ENCODE results near the gene MST1. TPM values are rescaled to one million over a fixed set of nuclear protein-coding genes. Genes with fewer than 3 reads are reported as not detected.

MST1 gene
- total and polyA plus RNA-seq, 2 of the 8 experiments (the other 6 are each of a cell fraction or from before 2014, with no cell fraction given), result 6.2 to 9.5 TPM

DNA sequence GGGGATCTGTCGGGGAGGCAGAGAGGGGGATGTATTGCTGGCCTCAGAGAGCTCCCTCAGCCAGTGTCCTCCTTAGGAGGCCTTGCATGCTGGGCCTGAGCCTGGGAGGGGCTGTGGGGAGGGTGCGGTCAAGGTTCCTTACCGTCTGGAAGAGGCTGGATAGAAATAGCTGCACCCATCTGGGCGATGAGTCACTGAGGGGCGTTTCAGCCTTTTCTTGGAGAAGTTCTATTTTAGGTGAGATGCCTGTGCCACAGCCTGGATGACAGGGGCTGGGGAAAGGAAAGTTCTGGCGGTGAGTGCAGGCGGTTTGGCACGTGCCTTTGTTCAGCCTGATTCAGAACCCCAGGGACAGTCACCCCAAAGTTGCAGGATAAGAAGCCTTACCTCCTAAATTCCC is 50.8 kb downstream of the MST1 start:
- Histone ChIP-seq H2BK20ac (ENCODE audit: low read length) (no peak overlapping the region), H3K23ac (ENCODE audit: insufficient read length) (no peak overlapping the region), H3K9me3 (ENCODE audit: insufficient read depth in 2 of 2, low read depth in 1 of 2, low read length in 1 of 2) (no peaks in the 10 kb centered on the region), H3K4me3 (ENCODE audit: extremely low read depth in 1 of 4, insufficient read depth in 2 of 4, low read depth in 3 of 4, low read length in 4 of 4) (no peak overlapping the region), H3K4me2 (ENCODE audit: insufficient read depth in 1 of 2, low read depth in 2 of 2, low read length in 2 of 2) (no peak overlapping the region), H3K27ac (ENCODE audit: low read depth, low read length) (no peak overlapping the region), H4K91ac (replicated peaks; ENCODE audit: insufficient read length, low read length) (no peak overlapping the region), H3K79me2 (ENCODE audit: control insufficient read depth in 1 of 2, insufficient read depth in 2 of 2, low read length in 2 of 2) (no peaks in the 10 kb centered on the region), H4K5ac (ENCODE audit: insufficient read length, low read depth, low read length) (no peak overlapping the region), H2BK15ac (ENCODE audit: low read length) (no peak overlapping the region), H3K18ac (ENCODE audit: extremely low read depth, low read length) (no peak overlapping the region), H2BK12ac (ENCODE audit: low read depth, low read length) (no peak overlapping the region), H2AFZ (ENCODE audit: low read length) (no peak overlapping the region), H3K14ac (ENCODE audit: insufficient read length) (no peak overlapping the region), H3K56ac (replicated peaks; ENCODE audit: insufficient read length, low read depth, low read length) (no peak overlapping the region), H3K79me1 (ENCODE audit: low read depth, low read length) (no peaks in the 10 kb centered on the region), H2BK120ac (replicated peaks; ENCODE audit: low read depth, low read length) (no peak overlapping the region), H2BK5ac (ENCODE audit: low read depth, low read length) (no peak overlapping the region), H3K23me2 (ENCODE audit: low read depth, low read length) (no peaks in the 10 kb centered on the region), H3K36me3 (ENCODE audit: control insufficient read depth in 2 of 4, insufficient read depth in 4 of 4, low read length in 3 of 4) (no peaks in the 10 kb centered on the region), H4K20me1 (replicated peaks in 1 of 2; ENCODE audit: control insufficient read depth in 1 of 2, insufficient read depth in 2 of 2, low read length in 2 of 2) (no peaks in the 10 kb centered on the region), H4K8ac (ENCODE audit: extremely low read depth, insufficient read depth, low read length) (no peak overlapping the region), H3K9ac (replicated peaks in 1 of 4; ENCODE audit: extremely low read depth in 1 of 4, low read depth in 3 of 4, low read length in 3 of 4) (no peak overlapping the region), H3K27me3 (replicated peaks in 1 of 4; ENCODE audit: control insufficient read depth in 3 of 4, extremely low read depth in 1 of 4, insufficient read depth in 3 of 4, low read length in 3 of 4) (no peaks in the 10 kb centered on the region), H3K4ac (replicated peaks; ENCODE audit: insufficient read length, low read depth, low read length) (no peak overlapping the region), H2AK5ac (ENCODE audit: low read depth, low read length) (no peak overlapping the region), H3K4me1 (replicated peaks in 1 of 4; ENCODE audit: control insufficient read depth in 3 of 4, insufficient read depth in 4 of 4, low read length in 3 of 4) (peaks cover 0 to 3% (median 0%) of the 10 kb centered on the region in 4 experiments; a peak in 1 of 7 replicates)
- 84% methylated on average over 7 of the region's 8 CpGs; no CpG with 5 or more reads in 1 of the 2 experiments for WGBS, 2 experiments (ENCODE audit: extremely low coverage in 1 of 2, insufficient coverage in 1 of 2, insufficient read length in 1 of 2, insufficient replicate concordance in 2 of 2, low coverage in 1 of 2, low lambda C conversion rate in 2 of 2, missing lambda C conversion rate in 1 of 2)
- CTCF ChIA-PET (ENCODE audit: partially characterized antibody), result interaction anchor here (1.1 to 5.1 kb wide), 4 partner anchors 16 to 68 kb away, joined by 3 to 39 read pairs (median 8); no protein-coding TSS in a partner anchor
- TF ChIP-seq POLR2AphosphoS5 (IDR thresholded peaks at IDR 0.05; ENCODE audit: low read depth, low read length), result no peak
- no peak for TF ChIP-seq SUZ12 (IDR thresholded peaks at IDR 0.05; ENCODE audit: low read length)
- TF ChIP-seq GTF2F1 (IDR thresholded peaks at IDR 0.05; ENCODE audit: borderline replicate concordance, low read depth, low read length), result no peak
- TF ChIP-seq CBX8 (IDR thresholded peaks at IDR 0.05; ENCODE audit: borderline replicate concordance, low read depth, low read length), result no peak
- no peak for TF ChIP-seq SP4 (IDR thresholded peaks at IDR 0.05; ENCODE audit: low read length)
- TF ChIP-seq RXRA (IDR thresholded peaks at IDR 0.05; ENCODE audit: insufficient read depth, low read depth, low read length), result no peak
- TF ChIP-seq, protein P1, sequence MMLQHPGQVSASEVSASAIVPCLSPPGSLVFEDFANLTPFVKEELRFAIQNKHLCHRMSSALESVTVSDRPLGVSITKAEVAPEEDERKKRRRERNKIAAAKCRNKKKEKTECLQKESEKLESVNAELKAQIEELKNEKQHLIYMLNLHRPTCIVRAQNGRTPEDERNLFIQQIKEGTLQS (IDR thresholded peaks at IDR 0.05; ENCODE audit: insufficient read depth, low read depth, low read length), result no peak
- TF ChIP-seq SP2 (IDR thresholded peaks at IDR 0.05; ENCODE audit: low read length), result no peak
- TF ChIP-seq, protein P2, sequence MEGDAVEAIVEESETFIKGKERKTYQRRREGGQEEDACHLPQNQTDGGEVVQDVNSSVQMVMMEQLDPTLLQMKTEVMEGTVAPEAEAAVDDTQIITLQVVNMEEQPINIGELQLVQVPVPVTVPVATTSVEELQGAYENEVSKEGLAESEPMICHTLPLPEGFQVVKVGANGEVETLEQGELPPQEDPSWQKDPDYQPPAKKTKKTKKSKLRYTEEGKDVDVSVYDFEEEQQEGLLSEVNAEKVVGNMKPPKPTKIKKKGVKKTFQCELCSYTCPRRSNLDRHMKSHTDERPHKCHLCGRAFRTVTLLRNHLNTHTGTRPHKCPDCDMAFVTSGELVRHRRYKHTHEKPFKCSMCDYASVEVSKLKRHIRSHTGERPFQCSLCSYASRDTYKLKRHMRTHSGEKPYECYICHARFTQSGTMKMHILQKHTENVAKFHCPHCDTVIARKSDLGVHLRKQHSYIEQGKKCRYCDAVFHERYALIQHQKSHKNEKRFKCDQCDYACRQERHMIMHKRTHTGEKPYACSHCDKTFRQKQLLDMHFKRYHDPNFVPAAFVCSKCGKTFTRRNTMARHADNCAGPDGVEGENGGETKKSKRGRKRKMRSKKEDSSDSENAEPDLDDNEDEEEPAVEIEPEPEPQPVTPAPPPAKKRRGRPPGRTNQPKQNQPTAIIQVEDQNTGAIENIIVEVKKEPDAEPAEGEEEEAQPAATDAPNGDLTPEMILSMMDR (IDR thresholded peaks at IDR 0.05; ENCODE audit: control extremely low read depth in 1 of 3, insufficient read depth in 1 of 3, low read depth in 1 of 3, low read length in 3 of 3), result no peak
- POLR2A ChIA-PET (ENCODE audit: partially characterized antibody), result interaction anchor here (2.1 kb wide), 1 partner anchor 14 kb away, joined by 4 read pairs; no protein-coding TSS in a partner anchor
- no peak for FAIRE-seq
- no peak for DNase-seq (ENCODE audit: low read depth in 1 of 2, low spot score in 2 of 2)
